ENCODE measurements around the gene FBXL19.

- TF ChIP-seq EZH2 (IDR thresholded peaks at IDR 0.05; ENCODE audit: low read depth) (no peak), CTCF (conservative IDR thresholded peaks at IDR 0.05) (no peak)
Measured at GRCh38 chr16:30928390-30928789, 5.0 kb downstream of the FBXL19 start.
